GM12878 (cell line): Measurements from ENCODE around the gene GALNT16. TPM values are rescaled to one million over a fixed set of nuclear protein-coding genes. Genes with fewer than 3 reads are reported as not detected.
A peak's percentile ranks its signal among the peaks of the same experiment; 100 is the strongest.

Experiments used
- ETV6 ChIP-seq, 2 experiments: fragments of 450-650 bp in 1 of 2; IDR thresholded peaks in 1 of 2; conservative IDR thresholded peaks in 1 of 2; 2 replicates each; pipeline ENCODE4 v1.6.1; 2014; ENCODE audit warnings: antibody characterized with exemption in 1 of 2, borderline replicate concordance in 1 of 2, low read depth in 1 of 2, mild to moderate bottlenecking in 1 of 2, moderate library complexity in 1 of 2
- EZH2 ChIP-seq: IDR thresholded peaks from 2 replicates; pipeline ENCODE4 v1.6.1; 2012; ENCODE audit warnings: low read depth, mild to moderate bottlenecking, control low read depth, inconsistent platforms, low read length, borderline replicate concordance; ENCODE audit not compliant: control insufficient read depth
- IKZF2 ChIP-seq, 2 experiments: fragments of 450-650 bp; IDR thresholded peaks; 2 replicates each; pipeline ENCODE4 v1.6.1; 2017; ENCODE audit warnings: mild to moderate bottlenecking in 2 of 2, moderate library complexity in 2 of 2
- KAT2A ChIP-seq: conservative IDR thresholded peaks from 2 replicates; pipeline ENCODE4 v1.6.1; 2011; ENCODE audit warnings: low read depth, low read length; ENCODE audit not compliant: control insufficient read depth
- MEF2B ChIP-seq: fragments of 450-650 bp; IDR thresholded peaks from 2 replicates; pipeline ENCODE4 v1.6.1; 2018; ENCODE audit warnings: mild to moderate bottlenecking, moderate library complexity; ENCODE audit not compliant: partially characterized antibody, poor library complexity, severe bottlenecking
- MTA3 ChIP-seq: IDR thresholded peaks from 2 replicates; pipeline ENCODE4 v1.6.1; 2012; ENCODE audit warnings: low read length, inconsistent platforms, borderline replicate concordance
- NR2C2 ChIP-seq: IDR thresholded peaks from 2 replicates; pipeline ENCODE4 v1.6.1; 2011; ENCODE audit warnings: borderline replicate concordance, low read depth; ENCODE audit not compliant: control insufficient read depth, insufficient read length
- NR2F1 ChIP-seq: fragments of 450-650 bp; conservative IDR thresholded peaks from 2 replicates; pipeline ENCODE4 v1.6.1; 2017; ENCODE audit warnings: mild to moderate bottlenecking
- PML ChIP-seq: IDR thresholded peaks from 2 replicates; pipeline ENCODE4 v1.6.1; 2012; ENCODE audit warnings: low read length, inconsistent platforms
- TCF12 ChIP-seq: IDR thresholded peaks from 2 replicates; pipeline ENCODE4 v1.6.1; 2011; ENCODE audit warnings: low read depth, mild to moderate bottlenecking, low read length
- TCF7 ChIP-seq: IDR thresholded peaks from 2 replicates; pipeline ENCODE4 v1.6.1; 2014; ENCODE audit warnings: antibody characterized with exemption, borderline replicate concordance
- ZBED1 ChIP-seq: IDR thresholded peaks from 2 replicates; pipeline ENCODE4 v1.6.1; 2016; ENCODE audit warnings: borderline replicate concordance
- polyA plus RNA-seq, 11 experiments: library from polyadenylated mRNA; depleted of rRNA in 4 of 11; unstranded in 6 of 11; stranded (reverse) in 5 of 11; fragments of >200 nt; fragmentation: Nextera tagmentation in 4 of 11; fragmentation: Illumina TruSeq in 1 of 11; extraction: Ambion mirVana in 4 of 11; extraction: Trizol in 1 of 11; gene quantifications; 1 replicate in 1 of 11; 2 replicates in 10 of 11; pipeline versions ENCODE4 v1.2.1 to v1.2.3, GENCODE V29; 2011 to 2016; ENCODE audit warnings: inconsistent platforms in 2 of 11, missing spikeins in 2 of 11, low read depth in 1 of 11
- total RNA-seq, 4 experiments: library from RNA; depleted of rRNA in 3 of 4; stranded (reverse); fragments of >200 nt in 3 of 4; fragmentation: Illumina TruSeq in 1 of 4; extraction: Trizol in 1 of 4; gene quantifications; 2 replicates each; pipeline versions ENCODE4 v1.2.1 to v1.2.3, GENCODE V29; 2013 to 2021
- TF ChIP-seq, protein P1 (sequence below): fragments of 450-650 bp; formaldehyde crosslinking; IDR thresholded peaks from 2 replicates; pipeline ENCODE4 v1.4.0; 2020; ENCODE audit warnings: mild to moderate bottlenecking, moderate library complexity
- TF ChIP-seq, protein P2 (sequence below): IDR thresholded peaks from 2 replicates; pipeline ENCODE4 v1.6.1; 2012; ENCODE audit warnings: low read depth, low read length, improper control_type of control experiment
- TF ChIP-seq, protein P3 (sequence below): fragments of 450-650 bp; IDR thresholded peaks from 2 replicates; pipeline ENCODE4 v1.6.1; 2017; ENCODE audit warnings: mild to moderate bottlenecking, low read depth, inconsistent platforms; ENCODE audit not compliant: poor library complexity, severe bottlenecking
- TF ChIP-seq, protein P4 (sequence below): IDR thresholded peaks from 2 replicates; pipeline ENCODE4 v1.6.1; 2012; ENCODE audit warnings: mild to moderate bottlenecking, low read depth, low read length

The GALNT16 gene
- total and polyA plus RNA-seq, 10 of the 15 experiments (the other 5 are each of a cell fraction or from before 2014, with no cell fraction given), result under 0.01 to 0.08 (median 0.03) TPM; not detected in 3

DNA sequence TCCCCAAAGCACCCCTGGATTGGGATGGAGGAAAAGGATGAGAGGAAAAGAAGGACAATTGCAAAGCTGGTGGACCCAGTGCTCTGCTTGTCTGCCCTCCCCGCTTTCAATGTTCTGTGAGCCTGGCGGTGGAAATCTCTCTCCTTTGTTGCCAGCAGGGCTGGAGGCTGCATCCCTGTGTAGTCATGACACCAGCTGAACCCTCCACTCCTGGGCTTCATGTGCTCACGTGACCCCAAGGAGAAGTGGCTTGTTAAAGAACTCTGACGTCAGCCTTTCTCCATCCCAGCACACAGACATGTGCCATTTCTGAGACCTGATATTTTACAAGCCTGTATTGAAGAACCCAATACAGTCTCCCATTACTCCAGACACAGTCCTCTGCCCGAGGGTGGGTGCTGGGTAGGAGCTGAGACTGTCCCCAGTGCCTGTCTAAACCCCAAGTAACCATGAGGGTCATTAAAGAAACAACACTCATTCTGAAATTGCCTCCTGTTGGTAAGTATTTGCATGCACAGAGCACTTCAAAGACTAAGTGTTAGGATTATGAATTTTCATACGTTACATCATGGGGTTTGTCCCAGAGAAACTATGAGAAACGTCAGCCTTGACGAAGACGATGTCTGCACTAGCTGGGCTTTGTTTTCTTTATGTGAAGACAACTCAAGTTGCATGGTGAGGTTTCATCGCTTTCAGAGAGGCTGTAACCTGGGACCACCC, 21.7 kb downstream of the GALNT16 start (continued):
- TF ChIP-seq TCF7 (peak; percentile 85; the same call in 1 of the 2 replicates), NR2C2 (no peak), ZBED1 (no peak), IKZF2 (IDR thresholded peaks at IDR 0.05) (peak; percentile 46 to 54; a peak in 2 of 4 replicates), PML (no peak), MTA3 (no peak), MEF2B (no peak), ETV6 (conservative IDR thresholded peaks at IDR 0.05 in 1 of 2, IDR thresholded peaks at IDR 0.05 in 1 of 2; ENCODE audit: borderline replicate concordance in 1 of 2, low read depth in 1 of 2) (no peak), TCF12 (no peak), EZH2 (no peak), NR2F1 (peak; percentile 26; the same call in 1 of the 2 replicates), KAT2A (no peak)
- TF ChIP-seq, protein P1, sequence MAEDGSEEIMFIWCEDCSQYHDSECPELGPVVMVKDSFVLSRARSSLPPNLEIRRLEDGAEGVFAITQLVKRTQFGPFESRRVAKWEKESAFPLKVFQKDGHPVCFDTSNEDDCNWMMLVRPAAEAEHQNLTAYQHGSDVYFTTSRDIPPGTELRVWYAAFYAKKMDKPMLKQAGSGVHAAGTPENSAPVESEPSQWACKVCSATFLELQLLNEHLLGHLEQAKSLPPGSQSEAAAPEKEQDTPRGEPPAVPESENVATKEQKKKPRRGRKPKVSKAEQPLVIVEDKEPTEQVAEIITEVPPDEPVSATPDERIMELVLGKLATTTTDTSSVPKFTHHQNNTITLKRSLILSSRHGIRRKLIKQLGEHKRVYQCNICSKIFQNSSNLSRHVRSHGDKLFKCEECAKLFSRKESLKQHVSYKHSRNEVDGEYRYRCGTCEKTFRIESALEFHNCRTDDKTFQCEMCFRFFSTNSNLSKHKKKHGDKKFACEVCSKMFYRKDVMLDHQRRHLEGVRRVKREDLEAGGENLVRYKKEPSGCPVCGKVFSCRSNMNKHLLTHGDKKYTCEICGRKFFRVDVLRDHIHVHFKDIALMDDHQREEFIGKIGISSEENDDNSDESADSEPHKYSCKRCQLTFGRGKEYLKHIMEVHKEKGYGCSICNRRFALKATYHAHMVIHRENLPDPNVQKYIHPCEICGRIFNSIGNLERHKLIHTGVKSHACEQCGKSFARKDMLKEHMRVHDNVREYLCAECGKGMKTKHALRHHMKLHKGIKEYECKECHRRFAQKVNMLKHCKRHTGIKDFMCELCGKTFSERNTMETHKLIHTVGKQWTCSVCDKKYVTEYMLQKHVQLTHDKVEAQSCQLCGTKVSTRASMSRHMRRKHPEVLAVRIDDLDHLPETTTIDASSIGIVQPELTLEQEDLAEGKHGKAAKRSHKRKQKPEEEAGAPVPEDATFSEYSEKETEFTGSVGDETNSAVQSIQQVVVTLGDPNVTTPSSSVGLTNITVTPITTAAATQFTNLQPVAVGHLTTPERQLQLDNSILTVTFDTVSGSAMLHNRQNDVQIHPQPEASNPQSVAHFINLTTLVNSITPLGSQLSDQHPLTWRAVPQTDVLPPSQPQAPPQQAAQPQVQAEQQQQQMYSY (CRISPR knock-in tag), result no peak
- TF ChIP-seq, protein P2, sequence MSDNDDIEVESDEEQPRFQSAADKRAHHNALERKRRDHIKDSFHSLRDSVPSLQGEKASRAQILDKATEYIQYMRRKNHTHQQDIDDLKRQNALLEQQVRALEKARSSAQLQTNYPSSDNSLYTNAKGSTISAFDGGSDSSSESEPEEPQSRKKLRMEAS, result no peak
- TF ChIP-seq, protein P3, sequence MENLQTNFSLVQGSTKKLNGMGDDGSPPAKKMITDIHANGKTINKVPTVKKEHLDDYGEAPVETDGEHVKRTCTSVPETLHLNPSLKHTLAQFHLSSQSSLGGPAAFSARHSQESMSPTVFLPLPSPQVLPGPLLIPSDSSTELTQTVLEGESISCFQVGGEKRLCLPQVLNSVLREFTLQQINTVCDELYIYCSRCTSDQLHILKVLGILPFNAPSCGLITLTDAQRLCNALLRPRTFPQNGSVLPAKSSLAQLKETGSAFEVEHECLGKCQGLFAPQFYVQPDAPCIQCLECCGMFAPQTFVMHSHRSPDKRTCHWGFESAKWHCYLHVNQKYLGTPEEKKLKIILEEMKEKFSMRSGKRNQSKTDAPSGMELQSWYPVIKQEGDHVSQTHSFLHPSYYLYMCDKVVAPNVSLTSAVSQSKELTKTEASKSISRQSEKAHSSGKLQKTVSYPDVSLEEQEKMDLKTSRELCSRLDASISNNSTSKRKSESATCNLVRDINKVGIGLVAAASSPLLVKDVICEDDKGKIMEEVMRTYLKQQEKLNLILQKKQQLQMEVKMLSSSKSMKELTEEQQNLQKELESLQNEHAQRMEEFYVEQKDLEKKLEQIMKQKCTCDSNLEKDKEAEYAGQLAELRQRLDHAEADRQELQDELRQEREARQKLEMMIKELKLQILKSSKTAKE, result no peak
- TF ChIP-seq, protein P4, sequence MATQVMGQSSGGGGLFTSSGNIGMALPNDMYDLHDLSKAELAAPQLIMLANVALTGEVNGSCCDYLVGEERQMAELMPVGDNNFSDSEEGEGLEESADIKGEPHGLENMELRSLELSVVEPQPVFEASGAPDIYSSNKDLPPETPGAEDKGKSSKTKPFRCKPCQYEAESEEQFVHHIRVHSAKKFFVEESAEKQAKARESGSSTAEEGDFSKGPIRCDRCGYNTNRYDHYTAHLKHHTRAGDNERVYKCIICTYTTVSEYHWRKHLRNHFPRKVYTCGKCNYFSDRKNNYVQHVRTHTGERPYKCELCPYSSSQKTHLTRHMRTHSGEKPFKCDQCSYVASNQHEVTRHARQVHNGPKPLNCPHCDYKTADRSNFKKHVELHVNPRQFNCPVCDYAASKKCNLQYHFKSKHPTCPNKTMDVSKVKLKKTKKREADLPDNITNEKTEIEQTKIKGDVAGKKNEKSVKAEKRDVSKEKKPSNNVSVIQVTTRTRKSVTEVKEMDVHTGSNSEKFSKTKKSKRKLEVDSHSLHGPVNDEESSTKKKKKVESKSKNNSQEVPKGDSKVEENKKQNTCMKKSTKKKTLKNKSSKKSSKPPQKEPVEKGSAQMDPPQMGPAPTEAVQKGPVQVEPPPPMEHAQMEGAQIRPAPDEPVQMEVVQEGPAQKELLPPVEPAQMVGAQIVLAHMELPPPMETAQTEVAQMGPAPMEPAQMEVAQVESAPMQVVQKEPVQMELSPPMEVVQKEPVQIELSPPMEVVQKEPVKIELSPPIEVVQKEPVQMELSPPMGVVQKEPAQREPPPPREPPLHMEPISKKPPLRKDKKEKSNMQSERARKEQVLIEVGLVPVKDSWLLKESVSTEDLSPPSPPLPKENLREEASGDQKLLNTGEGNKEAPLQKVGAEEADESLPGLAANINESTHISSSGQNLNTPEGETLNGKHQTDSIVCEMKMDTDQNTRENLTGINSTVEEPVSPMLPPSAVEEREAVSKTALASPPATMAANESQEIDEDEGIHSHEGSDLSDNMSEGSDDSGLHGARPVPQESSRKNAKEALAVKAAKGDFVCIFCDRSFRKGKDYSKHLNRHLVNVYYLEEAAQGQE, result no peak
